Panc1 (cell line): ENCODE measurements around the gene ALS2CL.

Experiments
- CTCF ChIP-seq: fragments of 450-650 bp; IDR thresholded peaks from 2 replicates; pipeline ENCODE4 v1.5.1; 2017; ENCODE audit warnings: mild to moderate bottlenecking
- POLR2AphosphoS5 ChIP-seq: IDR thresholded peaks from 2 replicates; pipeline ENCODE4 v1.6.1; 2012; ENCODE audit warnings: mild to moderate bottlenecking, low read depth, low read length, moderate library complexity
- REST ChIP-seq, 2 experiments: IDR thresholded peaks; 2 replicates each; pipeline ENCODE4 v1.6.1; 2011 to 2012; ENCODE audit warnings: low read depth in 2 of 2, control low read depth in 1 of 2, low read length in 1 of 2, mild to moderate bottlenecking in 1 of 2, moderate library complexity in 1 of 2; ENCODE audit not compliant: insufficient read depth in 1 of 2
- SIN3A ChIP-seq: IDR thresholded peaks from 2 replicates; pipeline ENCODE4 v1.6.1; 2012; ENCODE audit warnings: low read depth, mild to moderate bottlenecking, low read length, moderate library complexity, borderline replicate concordance; ENCODE audit not compliant: insufficient read depth
- TCF7L2 ChIP-seq: IDR thresholded peaks from 2 replicates; pipeline ENCODE4 v1.6.1; 2011; ENCODE audit warnings: mild to moderate bottlenecking, low read depth, low read length, inconsistent platforms

GRCh38 chr3:46651084-46651483 is 42.4 kb downstream of the ALS2CL start:
- no peak for TF ChIP-seq CTCF
- no peak for TF ChIP-seq REST (IDR thresholded peaks at IDR 0.05; ENCODE audit: insufficient read depth in 1 of 2, low read depth in 2 of 2, low read length in 1 of 2)
- TF ChIP-seq SIN3A: no peak
- TF ChIP-seq POLR2AphosphoS5: no peak
- no peak for TF ChIP-seq TCF7L2
